Fibroblast of pulmonary artery (primary cell): ENCODE results near the gene ACTL9.
"Not testable (repeated sequence)": the region's sequence is repeated elsewhere in the genome, so short reads cannot be mapped to it uniquely, and the experiment has no call there.

Experiments
- DNase-seq: peaks from one replicate; pipeline ENCODE4 v3.0.0-alpha.2; 2010; ENCODE audit warnings: low read depth
- H3K4me3 ChIP-seq: replicated peaks from 2 replicates; pipeline ENCODE4 v1.5.1; 2011; ENCODE audit warnings: low read depth, mild to moderate bottlenecking, control low read depth, low read length, moderate library complexity
- CTCF ChIP-seq: IDR thresholded peaks from 2 replicates; pipeline ENCODE4 v1.5.1; 2011; ENCODE audit warnings: mild to moderate bottlenecking, control low read depth, low read length, inconsistent platforms; ENCODE audit errors: missing control alignments

Gene ACTL9

GRCh38 chr19:8705742-8706141, 7.1 kb upstream of the ACTL9 start:
- DNase-seq, result no peak

GRCh38 chr19:8705304-8705703, 6.7 kb upstream of the ACTL9 start:
- not testable (repeated sequence) for H3K4me3 ChIP-seq, DNase-seq

More at GRCh38 chr19:8705742-8706141, 7.1 kb upstream of the ACTL9 start:
- no peak for TF ChIP-seq CTCF
- no peak overlapping the region for H3K4me3 ChIP-seq

- DNase-seq, result no peak
- TF ChIP-seq CTCF, result no peak
- H3K4me3 ChIP-seq, result no peak overlapping the region
Observed at GRCh38 chr19:8703223-8703622, 4.6 kb upstream of the ACTL9 start.

GRCh38 chr19:8702350-8702749, 3.8 kb upstream of the ACTL9 start:
- H3K4me3 ChIP-seq, result no peak overlapping the region
- no peak for TF ChIP-seq CTCF
- no peak for DNase-seq

GRCh38 chr19:8700956-8701355, 2.4 kb upstream of the ACTL9 start:
- DNase-seq, result no peak
- TF ChIP-seq CTCF, result no peak
- no peak overlapping the region for H3K4me3 ChIP-seq

- TF ChIP-seq CTCF, result no peak
- DNase-seq, result no peak
- H3K4me3 ChIP-seq, result no peak overlapping the region
Observed at GRCh38 chr19:8699908-8700307, 1.3 kb upstream of the ACTL9 start.

GRCh38 chr19:8697671-8698432, 743 bp downstream of the ACTL9 start:
- DNase-seq, result no peak
- no peak for TF ChIP-seq CTCF
- H3K4me3 ChIP-seq, result no peak overlapping the region
